ENCODE measurements around the gene AMBP. TPM values are rescaled to one million over a fixed set of nuclear protein-coding genes. Genes with fewer than 3 reads are reported as not detected.

The AMBP gene
- total and polyA plus RNA-seq, 2 of the 13 experiments (the other 11 are each of a cell fraction or from before 2014, with no cell fraction given) = 1,510 to 2,580 TPM

DNA sequence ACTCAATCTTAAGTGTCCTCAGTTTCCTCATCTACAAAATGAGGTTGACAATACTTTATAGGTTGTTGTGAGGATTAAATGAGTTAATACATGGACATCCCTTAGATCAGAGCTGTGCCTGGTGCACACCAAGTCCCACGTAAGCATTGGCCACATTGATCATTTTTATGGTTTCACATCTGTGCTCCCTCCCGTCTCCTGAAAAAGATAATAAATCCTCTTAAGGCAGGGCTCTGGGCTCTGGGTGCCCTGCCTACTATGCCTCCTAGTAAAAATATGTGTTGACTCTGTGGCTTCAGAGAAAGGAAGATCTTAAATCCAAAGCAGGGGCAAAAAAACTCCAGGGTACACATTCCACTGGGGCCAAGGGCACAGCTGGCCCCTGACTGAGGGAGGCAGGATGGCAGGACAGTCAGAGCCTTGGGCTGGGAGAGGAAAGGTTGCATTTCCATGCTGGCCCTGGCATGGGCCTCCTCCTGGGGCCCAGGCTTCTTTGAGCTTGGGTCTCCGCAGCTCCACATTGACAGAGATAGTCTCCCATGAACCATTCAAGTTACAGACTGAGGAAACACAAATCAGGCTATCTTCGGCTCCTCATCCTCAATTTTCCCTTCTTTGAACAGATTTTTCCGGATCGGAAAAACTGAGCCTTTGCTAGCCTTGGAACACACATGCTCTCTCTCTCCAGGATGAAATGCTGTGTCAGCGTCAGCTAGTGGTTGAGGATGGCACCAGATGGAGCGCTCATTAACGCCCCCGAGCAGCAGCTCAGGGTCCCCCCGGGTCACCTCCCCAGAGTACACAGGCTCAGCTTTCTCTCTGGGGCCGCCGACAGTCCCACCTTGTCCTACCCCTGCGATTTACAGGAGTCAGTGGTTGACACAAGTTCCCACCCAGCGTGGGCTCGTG lies 43.4 kb upstream of the AMBP start:
- H3K27ac ChIP-seq (ENCODE audit: extremely low read length, insufficient read depth, low read length) = peak overlapping the region; percentile 29
- 84% methylated on average over 12 of the region's 16 CpGs for WGBS (ENCODE audit: low lambda C conversion rate)
- H3K27me3 ChIP-seq (ENCODE audit: control insufficient read depth in 1 of 2, insufficient read depth in 2 of 2, low read length in 2 of 2) = no peaks in the 10 kb centered on the region
- no peak overlapping the region; the same call in 1 of the 2 replicates for H3K9ac ChIP-seq (ENCODE audit: insufficient read depth, low read depth, low read length)
- intact Hi-C loops (cut with micrococcal nuclease; ENCODE audit: unreplicated experiment) (no loop called here), in situ Hi-C loops (cut with HindIII; ENCODE audit: extremely low pct_ligation_motif_present, low pct_unique_long_range_greater_than_20kb) (no loop called here)
- ATAC-seq (no peak), DNase-seq (ENCODE audit: low spot score) (no peak), FAIRE-seq (peak; percentile 32)
- peaks cover 91% of the 10 kb centered on the region for H3K4me1 ChIP-seq (ENCODE audit: insufficient read depth, low read length)
- no peaks in the 10 kb centered on the region for H4K20me1 ChIP-seq (ENCODE audit: insufficient read depth, low read length)
- H3K4me2 ChIP-seq (ENCODE audit: low read depth, low read length) = peak overlapping the region; percentile 40
- no peak overlapping the region for H2AFZ ChIP-seq (ENCODE audit: low read length)
- no TSS peak for BruUV-seq (replicated peaks)
- no peak overlapping the region for H3K4me3 ChIP-seq (replicated peaks in 1 of 3; ENCODE audit: insufficient read depth in 1 of 3, low read depth in 2 of 3, low read length in 3 of 3)
- CTCF ChIA-PET (ENCODE audit: low intra/inter-chr PET ratio, low total read pairs) = no interaction called here
- no peaks in the 10 kb centered on the region for H3K36me3 ChIP-seq (replicated peaks in 1 of 2; ENCODE audit: control insufficient read depth in 1 of 2, insufficient read depth in 2 of 2, low read length in 2 of 2)
- POLR2A ChIA-PET = interaction anchor here (0.9 to 2.6 kb wide), 6 partner anchors 13 to 54 kb away, joined by 3 to 19 read pairs (median 5); partner anchors contain the start of gene COL27A1
- H3K9me3 ChIP-seq (ENCODE audit: low read length) = no peaks in the 10 kb centered on the region
- H3K79me2 ChIP-seq (ENCODE audit: insufficient read depth, low read length) = no peaks in the 10 kb centered on the region
- TF ChIP-seq ZMYM3 (CRISPR knock-in tag; IDR thresholded peaks at IDR 0.05) (no peak), TOPORS (CRISPR knock-in tag; IDR thresholded peaks at IDR 0.05) (no peak), ZNF317 (CRISPR knock-in tag; IDR thresholded peaks at IDR 0.05) (no peak), NFIB (CRISPR knock-in tag; IDR thresholded peaks at IDR 0.05; ENCODE audit: borderline replicate concordance) (no peak), RNF2 (conservative IDR thresholded peaks at IDR 0.05; ENCODE audit: low read depth) (no peak), LCORL (IDR thresholded peaks at IDR 0.05) (no peak), LCORL (CRISPR knock-in tag; IDR thresholded peaks at IDR 0.05) (no peak), ZNF782 (CRISPR knock-in tag; IDR thresholded peaks at IDR 0.05; ENCODE audit: borderline replicate concordance) (no peak), SPEN (CRISPR knock-in tag; IDR thresholded peaks at IDR 0.05; ENCODE audit: low read depth) (no peak), ZNF282 (IDR thresholded peaks at IDR 0.05; ENCODE audit: partially characterized antibody) (no peak)
- TF ChIP-seq, protein P1, sequence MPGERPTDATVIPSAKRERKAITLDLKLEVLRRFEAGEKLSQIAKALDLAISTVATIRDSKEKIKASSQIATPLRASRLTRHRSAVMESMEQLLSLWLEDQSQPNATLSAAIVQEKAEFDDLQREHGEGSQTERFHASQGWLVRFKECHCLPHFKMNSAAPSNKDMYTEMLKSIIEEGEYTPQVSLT (CRISPR knock-in tag; IDR thresholded peaks at IDR 0.05; ENCODE audit: borderline replicate concordance, low read depth) = no peak
- TF ChIP-seq, protein P2, sequence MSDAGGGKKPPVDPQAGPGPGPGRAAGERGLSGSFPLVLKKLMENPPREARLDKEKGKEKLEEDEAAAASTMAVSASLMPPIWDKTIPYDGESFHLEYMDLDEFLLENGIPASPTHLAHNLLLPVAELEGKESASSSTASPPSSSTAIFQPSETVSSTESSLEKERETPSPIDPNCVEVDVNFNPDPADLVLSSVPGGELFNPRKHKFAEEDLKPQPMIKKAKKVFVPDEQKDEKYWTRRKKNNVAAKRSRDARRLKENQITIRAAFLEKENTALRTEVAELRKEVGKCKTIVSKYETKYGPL (CRISPR knock-in tag; IDR thresholded peaks at IDR 0.05) = no peak
- TF ChIP-seq, protein P3, sequence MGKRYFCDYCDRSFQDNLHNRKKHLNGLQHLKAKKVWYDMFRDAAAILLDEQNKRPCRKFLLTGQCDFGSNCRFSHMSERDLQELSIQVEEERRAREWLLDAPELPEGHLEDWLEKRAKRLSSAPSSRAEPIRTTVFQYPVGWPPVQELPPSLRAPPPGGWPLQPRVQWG (CRISPR knock-in tag; IDR thresholded peaks at IDR 0.05; ENCODE audit: borderline replicate concordance, low read depth) = no peak
- TF ChIP-seq, protein P4, sequence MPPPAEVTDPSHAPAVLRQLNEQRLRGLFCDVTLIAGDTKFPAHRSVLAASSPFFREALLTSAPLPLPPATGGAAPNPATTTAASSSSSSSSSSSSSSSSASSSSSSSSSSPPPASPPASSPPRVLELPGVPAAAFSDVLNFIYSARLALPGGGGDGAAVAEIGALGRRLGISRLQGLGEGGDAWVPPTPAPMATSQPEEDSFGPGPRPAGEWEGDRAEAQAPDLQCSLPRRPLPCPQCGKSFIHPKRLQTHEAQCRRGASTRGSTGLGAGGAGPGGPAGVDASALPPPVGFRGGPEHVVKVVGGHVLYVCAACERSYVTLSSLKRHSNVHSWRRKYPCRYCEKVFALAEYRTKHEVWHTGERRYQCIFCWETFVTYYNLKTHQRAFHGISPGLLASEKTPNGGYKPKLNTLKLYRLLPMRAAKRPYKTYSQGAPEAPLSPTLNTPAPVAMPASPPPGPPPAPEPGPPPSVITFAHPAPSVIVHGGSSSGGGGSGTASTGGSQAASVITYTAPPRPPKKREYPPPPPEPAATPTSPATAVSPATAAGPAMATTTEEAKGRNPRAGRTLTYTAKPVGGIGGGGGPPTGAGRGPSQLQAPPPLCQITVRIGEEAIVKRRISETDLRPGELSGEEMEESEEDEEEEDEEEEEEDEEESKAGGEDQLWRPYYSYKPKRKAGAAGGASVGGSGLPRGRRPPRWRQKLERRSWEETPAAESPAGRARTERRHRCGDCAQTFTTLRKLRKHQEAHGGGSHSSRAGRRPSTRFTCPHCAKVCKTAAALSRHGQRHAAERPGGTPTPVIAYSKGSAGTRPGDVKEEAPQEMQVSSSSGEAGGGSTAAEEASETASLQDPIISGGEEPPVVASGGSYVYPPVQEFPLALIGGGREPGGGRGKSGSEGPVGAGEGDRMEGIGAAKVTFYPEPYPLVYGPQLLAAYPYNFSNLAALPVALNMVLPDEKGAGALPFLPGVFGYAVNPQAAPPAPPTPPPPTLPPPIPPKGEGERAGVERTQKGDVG (CRISPR knock-in tag; IDR thresholded peaks at IDR 0.05; ENCODE audit: borderline replicate concordance) = 0 out of 2 replicates have a peak, but pooled peaks have one; percentile 32
- TF ChIP-seq, protein P5, sequence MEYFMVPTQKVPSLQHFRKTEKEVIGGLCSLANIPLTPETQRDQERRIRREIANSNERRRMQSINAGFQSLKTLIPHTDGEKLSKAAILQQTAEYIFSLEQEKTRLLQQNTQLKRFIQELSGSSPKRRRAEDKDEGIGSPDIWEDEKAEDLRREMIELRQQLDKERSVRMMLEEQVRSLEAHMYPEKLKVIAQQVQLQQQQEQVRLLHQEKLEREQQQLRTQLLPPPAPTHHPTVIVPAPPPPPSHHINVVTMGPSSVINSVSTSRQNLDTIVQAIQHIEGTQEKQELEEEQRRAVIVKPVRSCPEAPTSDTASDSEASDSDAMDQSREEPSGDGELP (IDR thresholded peaks at IDR 0.05; ENCODE audit: borderline replicate concordance, low read depth) = peak; percentile 54; the same call in 1 of the 2 replicates
- TF ChIP-seq, protein P6, sequence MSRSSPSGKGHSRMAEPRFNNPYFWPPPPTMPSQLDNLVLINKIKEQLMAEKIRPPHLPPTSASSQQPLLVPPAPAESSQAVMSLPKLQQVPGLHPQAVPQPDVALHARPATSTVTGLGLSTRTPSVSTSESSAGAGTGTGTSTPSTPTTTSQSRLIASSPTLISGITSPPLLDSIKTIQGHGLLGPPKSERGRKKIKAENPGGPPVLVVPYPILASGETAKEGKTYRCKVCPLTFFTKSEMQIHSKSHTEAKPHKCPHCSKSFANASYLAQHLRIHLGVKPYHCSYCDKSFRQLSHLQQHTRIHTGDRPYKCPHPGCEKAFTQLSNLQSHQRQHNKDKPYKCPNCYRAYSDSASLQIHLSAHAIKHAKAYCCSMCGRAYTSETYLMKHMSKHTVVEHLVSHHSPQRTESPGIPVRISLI (CRISPR knock-in tag; IDR thresholded peaks at IDR 0.05; ENCODE audit: borderline replicate concordance) = peak; percentile 60; the same call in 1 of the 2 replicates
